Measurements from ENCODE around the gene LMLN. TPM values are rescaled to one million over a fixed set of nuclear protein-coding genes. Genes with fewer than 3 reads are reported as not detected.

Gene LMLN
- total and polyA plus RNA-seq, 2 of the 13 experiments (the other 11 are each of a cell fraction or from before 2014, with no cell fraction given), result 1.2 to 1.8 TPM

- TF ChIP-seq, protein P1, sequence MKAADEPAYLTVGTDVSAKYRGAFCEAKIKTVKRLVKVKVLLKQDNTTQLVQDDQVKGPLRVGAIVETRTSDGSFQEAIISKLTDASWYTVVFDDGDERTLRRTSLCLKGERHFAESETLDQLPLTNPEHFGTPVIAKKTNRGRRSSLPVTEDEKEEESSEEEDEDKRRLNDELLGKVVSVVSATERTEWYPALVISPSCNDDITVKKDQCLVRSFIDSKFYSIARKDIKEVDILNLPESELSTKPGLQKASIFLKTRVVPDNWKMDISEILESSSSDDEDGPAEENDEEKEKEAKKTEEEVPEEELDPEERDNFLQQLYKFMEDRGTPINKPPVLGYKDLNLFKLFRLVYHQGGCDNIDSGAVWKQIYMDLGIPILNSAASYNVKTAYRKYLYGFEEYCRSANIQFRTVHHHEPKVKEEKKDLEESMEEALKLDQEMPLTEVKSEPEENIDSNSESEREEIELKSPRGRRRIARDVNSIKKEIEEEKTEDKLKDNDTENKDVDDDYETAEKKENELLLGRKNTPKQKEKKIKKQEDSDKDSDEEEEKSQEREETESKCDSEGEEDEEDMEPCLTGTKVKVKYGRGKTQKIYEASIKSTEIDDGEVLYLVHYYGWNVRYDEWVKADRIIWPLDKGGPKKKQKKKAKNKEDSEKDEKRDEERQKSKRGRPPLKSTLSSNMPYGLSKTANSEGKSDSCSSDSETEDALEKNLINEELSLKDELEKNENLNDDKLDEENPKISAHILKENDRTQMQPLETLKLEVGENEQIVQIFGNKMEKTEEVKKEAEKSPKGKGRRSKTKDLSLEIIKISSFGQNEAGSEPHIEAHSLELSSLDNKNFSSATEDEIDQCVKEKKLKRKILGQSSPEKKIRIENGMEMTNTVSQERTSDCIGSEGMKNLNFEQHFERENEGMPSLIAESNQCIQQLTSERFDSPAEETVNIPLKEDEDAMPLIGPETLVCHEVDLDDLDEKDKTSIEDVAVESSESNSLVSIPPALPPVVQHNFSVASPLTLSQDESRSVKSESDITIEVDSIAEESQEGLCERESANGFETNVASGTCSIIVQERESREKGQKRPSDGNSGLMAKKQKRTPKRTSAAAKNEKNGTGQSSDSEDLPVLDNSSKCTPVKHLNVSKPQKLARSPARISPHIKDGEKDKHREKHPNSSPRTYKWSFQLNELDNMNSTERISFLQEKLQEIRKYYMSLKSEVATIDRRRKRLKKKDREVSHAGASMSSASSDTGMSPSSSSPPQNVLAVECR (CRISPR knock-in tag; IDR thresholded peaks at IDR 0.05; ENCODE audit: borderline replicate concordance), result no peak
- TF ChIP-seq REPIN1 (CRISPR knock-in tag; IDR thresholded peaks at IDR 0.05; ENCODE audit: borderline replicate concordance, low read depth) (no peak), NCOA1 (CRISPR knock-in tag; IDR thresholded peaks at IDR 0.05) (no peak)
Observed at GRCh38 chr3:198028718-198029117, 68.7 kb downstream of the LMLN start (continued).

DNA sequence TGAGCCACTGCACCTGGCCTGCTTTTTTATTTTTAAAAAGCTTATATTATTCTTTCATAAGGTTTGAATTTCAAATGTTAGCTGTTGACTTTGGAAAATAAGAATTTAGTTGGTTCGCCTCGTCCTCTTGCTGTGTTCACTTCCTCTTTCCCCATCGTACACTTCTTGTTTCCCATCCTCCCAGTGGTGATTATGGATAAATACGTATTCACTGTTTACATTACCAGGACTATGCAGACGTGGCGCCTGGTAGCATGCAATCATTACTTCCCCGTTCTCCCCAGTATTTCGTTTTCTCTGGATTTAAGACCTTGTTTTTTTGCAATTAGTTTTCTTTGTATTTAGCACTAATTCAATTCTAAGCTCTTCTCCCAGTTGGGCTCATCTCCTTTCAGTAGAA, 70.1 kb downstream of the LMLN start:
- in situ Hi-C loops (cut with HindIII; ENCODE audit: extremely low pct_ligation_motif_present, low pct_unique_long_range_greater_than_20kb), result no loop called here
- POLR2A ChIA-PET, result no interaction called here
- no peak for DNase-seq (ENCODE audit: low spot score)

More for the DNA sequence above, 70.1 kb downstream of the LMLN start:
- H3K79me2 ChIP-seq (ENCODE audit: insufficient read depth, low read length), result no peaks in the 10 kb centered on the region
- no peaks in the 10 kb centered on the region for H3K4me1 ChIP-seq (ENCODE audit: insufficient read depth, low read length)
- no TSS peak for BruUV-seq (replicated peaks)
- no peak overlapping the region for H2AFZ ChIP-seq (ENCODE audit: low read length)
- H3K36me3 ChIP-seq (replicated peaks in 1 of 2; ENCODE audit: control insufficient read depth in 1 of 2, insufficient read depth in 2 of 2, low read length in 2 of 2), result no peaks in the 10 kb centered on the region
- no peak for TF ChIP-seq HNF4A (CRISPR knock-in tag; IDR thresholded peaks at IDR 0.05)
- TF ChIP-seq ZNF891 (CRISPR knock-in tag; IDR thresholded peaks at IDR 0.05), result no peak
- no peak for TF ChIP-seq MAX (IDR thresholded peaks at IDR 0.05)
- no peak for TF ChIP-seq ZNF263 (CRISPR knock-in tag; IDR thresholded peaks at IDR 0.05)
- TF ChIP-seq, protein P2, sequence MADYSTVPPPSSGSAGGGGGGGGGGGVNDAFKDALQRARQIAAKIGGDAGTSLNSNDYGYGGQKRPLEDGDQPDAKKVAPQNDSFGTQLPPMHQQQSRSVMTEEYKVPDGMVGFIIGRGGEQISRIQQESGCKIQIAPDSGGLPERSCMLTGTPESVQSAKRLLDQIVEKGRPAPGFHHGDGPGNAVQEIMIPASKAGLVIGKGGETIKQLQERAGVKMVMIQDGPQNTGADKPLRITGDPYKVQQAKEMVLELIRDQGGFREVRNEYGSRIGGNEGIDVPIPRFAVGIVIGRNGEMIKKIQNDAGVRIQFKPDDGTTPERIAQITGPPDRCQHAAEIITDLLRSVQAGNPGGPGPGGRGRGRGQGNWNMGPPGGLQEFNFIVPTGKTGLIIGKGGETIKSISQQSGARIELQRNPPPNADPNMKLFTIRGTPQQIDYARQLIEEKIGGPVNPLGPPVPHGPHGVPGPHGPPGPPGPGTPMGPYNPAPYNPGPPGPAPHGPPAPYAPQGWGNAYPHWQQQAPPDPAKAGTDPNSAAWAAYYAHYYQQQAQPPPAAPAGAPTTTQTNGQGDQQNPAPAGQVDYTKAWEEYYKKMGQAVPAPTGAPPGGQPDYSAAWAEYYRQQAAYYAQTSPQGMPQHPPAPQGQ (CRISPR knock-in tag; IDR thresholded peaks at IDR 0.05; ENCODE audit: borderline replicate concordance), result no peak
- TF ChIP-seq PRDM15 (CRISPR knock-in tag; IDR thresholded peaks at IDR 0.05), result no peak
- CTCF ChIA-PET (ENCODE audit: low intra/inter-chr PET ratio, low total read pairs), result no interaction called here
- no peaks in the 10 kb centered on the region for H3K9me3 ChIP-seq (ENCODE audit: low read length)
- ATAC-seq (no peak), FAIRE-seq (no peak)
- 89% methylated on average over 8 of the region's 8 CpGs for WGBS (ENCODE audit: low lambda C conversion rate)
- H3K4me2 ChIP-seq (ENCODE audit: low read depth, low read length), result no peak overlapping the region
- H4K20me1 ChIP-seq (ENCODE audit: insufficient read depth, low read length), result no peaks in the 10 kb centered on the region
- intact Hi-C loops (cut with micrococcal nuclease; ENCODE audit: unreplicated experiment), result no loop called here
- H3K9ac ChIP-seq (ENCODE audit: insufficient read depth, low read depth, low read length), result no peak overlapping the region
- H3K27ac ChIP-seq (ENCODE audit: extremely low read length, insufficient read depth, low read length), result no peak overlapping the region
- no peaks in the 10 kb centered on the region for H3K27me3 ChIP-seq (ENCODE audit: control insufficient read depth in 1 of 2, insufficient read depth in 2 of 2, low read length in 2 of 2)
- H3K4me3 ChIP-seq (replicated peaks in 1 of 3; ENCODE audit: insufficient read depth in 1 of 3, low read depth in 2 of 3, low read length in 3 of 3), result no peak overlapping the region

Measured in HepG2 (cell line).